ENCODE results near the gene GPR161. TPM values are rescaled to one million over a fixed set of nuclear protein-coding genes. Genes with fewer than 3 reads are reported as not detected.

Gene GPR161
- total and polyA plus RNA-seq, 2 donors from 2014 or later = 1.4 to 4.2 TPM

GRCh38 chr1:168112673-168113305 is 23.9 kb downstream of the GPR161 start:
- H3K4me1 ChIP-seq (ENCODE audit: control insufficient read depth in 2 of 3, insufficient read depth in 2 of 3, low read depth in 1 of 3, low read length in 3 of 3) = no peaks in the 10 kb centered on the region
- intact Hi-C loops (cut with DNase I) = no loop called here
- H3K36me3 ChIP-seq (ENCODE audit: control insufficient read depth in 2 of 3, insufficient read depth in 3 of 3, low read length in 3 of 3) = no peaks in the 10 kb centered on the region
- no peak overlapping the region for H3K27ac ChIP-seq (ENCODE audit: low read depth in 2 of 2, low read length in 2 of 2)
- H3K9ac ChIP-seq (ENCODE audit: low read length in 3 of 3) = no peak overlapping the region
- no peaks in the 10 kb centered on the region for H3K27me3 ChIP-seq (ENCODE audit: control insufficient read depth, insufficient read depth, low read length)
- H3K4me3 ChIP-seq (ENCODE audit: low read length in 3 of 3) = no peak overlapping the region
- H3K9me3 ChIP-seq (ENCODE audit: control insufficient read depth in 2 of 3, insufficient read depth in 1 of 3, low read length in 3 of 3) = no peaks in the 10 kb centered on the region
- no peak for DNase-seq
- no peak for FAIRE-seq
- TF ChIP-seq, protein P1, sequence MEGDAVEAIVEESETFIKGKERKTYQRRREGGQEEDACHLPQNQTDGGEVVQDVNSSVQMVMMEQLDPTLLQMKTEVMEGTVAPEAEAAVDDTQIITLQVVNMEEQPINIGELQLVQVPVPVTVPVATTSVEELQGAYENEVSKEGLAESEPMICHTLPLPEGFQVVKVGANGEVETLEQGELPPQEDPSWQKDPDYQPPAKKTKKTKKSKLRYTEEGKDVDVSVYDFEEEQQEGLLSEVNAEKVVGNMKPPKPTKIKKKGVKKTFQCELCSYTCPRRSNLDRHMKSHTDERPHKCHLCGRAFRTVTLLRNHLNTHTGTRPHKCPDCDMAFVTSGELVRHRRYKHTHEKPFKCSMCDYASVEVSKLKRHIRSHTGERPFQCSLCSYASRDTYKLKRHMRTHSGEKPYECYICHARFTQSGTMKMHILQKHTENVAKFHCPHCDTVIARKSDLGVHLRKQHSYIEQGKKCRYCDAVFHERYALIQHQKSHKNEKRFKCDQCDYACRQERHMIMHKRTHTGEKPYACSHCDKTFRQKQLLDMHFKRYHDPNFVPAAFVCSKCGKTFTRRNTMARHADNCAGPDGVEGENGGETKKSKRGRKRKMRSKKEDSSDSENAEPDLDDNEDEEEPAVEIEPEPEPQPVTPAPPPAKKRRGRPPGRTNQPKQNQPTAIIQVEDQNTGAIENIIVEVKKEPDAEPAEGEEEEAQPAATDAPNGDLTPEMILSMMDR (IDR thresholded peaks at IDR 0.05; ENCODE audit: borderline replicate concordance, extremely low read depth, insufficient read depth) = no peak

- intact Hi-C loops (cut with DNase I) = no loop called here
Observed at GRCh38 chr1:168110896-168111545, 25.7 kb downstream of the GPR161 start.

DNA sequence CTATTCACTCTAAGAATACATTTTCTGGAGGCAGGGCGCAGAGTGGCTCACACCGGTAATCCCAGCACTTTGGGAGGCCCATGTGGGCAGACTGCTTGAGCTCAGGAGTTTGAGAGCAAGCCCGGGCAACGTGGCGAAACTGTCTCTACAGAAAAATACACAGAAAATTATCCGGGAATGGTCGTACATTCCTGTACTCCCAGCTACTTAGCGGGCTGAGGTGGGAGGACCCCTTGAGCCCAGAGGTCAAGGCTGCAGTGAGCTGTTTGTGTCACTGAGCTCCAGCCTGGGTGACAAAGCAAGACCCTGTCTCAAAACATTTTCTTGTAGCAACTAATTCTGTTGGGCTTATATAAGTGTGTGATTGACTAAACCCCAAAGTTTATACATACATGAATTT is 30.5 kb downstream of the GPR161 start:
- TF ChIP-seq, protein P1 (IDR thresholded peaks at IDR 0.05; ENCODE audit: borderline replicate concordance, extremely low read depth, insufficient read depth) = no peak
- Histone ChIP-seq H3K4me1 (ENCODE audit: control insufficient read depth in 2 of 3, insufficient read depth in 2 of 3, low read depth in 1 of 3, low read length in 3 of 3) (no peaks in the 10 kb centered on the region), H3K4me3 (ENCODE audit: low read length in 3 of 3) (no peak overlapping the region), H3K9ac (ENCODE audit: low read length in 3 of 3) (no peak overlapping the region), H3K36me3 (ENCODE audit: control insufficient read depth in 2 of 3, insufficient read depth in 3 of 3, low read length in 3 of 3) (no peaks in the 10 kb centered on the region), H3K9me3 (ENCODE audit: control insufficient read depth in 2 of 3, insufficient read depth in 1 of 3, low read length in 3 of 3) (no peaks in the 10 kb centered on the region), H3K27me3 (ENCODE audit: control insufficient read depth, insufficient read depth, low read length) (no peaks in the 10 kb centered on the region), H3K27ac (ENCODE audit: low read depth in 2 of 2, low read length in 2 of 2) (no peak overlapping the region)
- intact Hi-C loops (cut with DNase I) = no loop called here
- no peak for FAIRE-seq
- DNase-seq = no peak

More at GRCh38 chr1:168110896-168111545, 25.7 kb downstream of the GPR161 start:
- H3K27me3 ChIP-seq (ENCODE audit: control insufficient read depth, insufficient read depth, low read length) = no peaks in the 10 kb centered on the region
- DNase-seq (no peak), FAIRE-seq (no peak)
- TF ChIP-seq, protein P1 (IDR thresholded peaks at IDR 0.05; ENCODE audit: borderline replicate concordance, extremely low read depth, insufficient read depth) = no peak
- H3K4me3 ChIP-seq (ENCODE audit: low read length in 3 of 3) = no peak overlapping the region
- H3K27ac ChIP-seq (ENCODE audit: low read depth in 2 of 2, low read length in 2 of 2) = no peak overlapping the region
- no peaks in the 10 kb centered on the region for H3K9me3 ChIP-seq (ENCODE audit: control insufficient read depth in 2 of 3, insufficient read depth in 1 of 3, low read length in 3 of 3)
- H3K4me1 ChIP-seq (ENCODE audit: control insufficient read depth in 2 of 3, insufficient read depth in 2 of 3, low read depth in 1 of 3, low read length in 3 of 3) = no peaks in the 10 kb centered on the region
- H3K36me3 ChIP-seq (ENCODE audit: control insufficient read depth in 2 of 3, insufficient read depth in 3 of 3, low read length in 3 of 3) = no peaks in the 10 kb centered on the region
- no peak overlapping the region for H3K9ac ChIP-seq (ENCODE audit: low read length in 3 of 3)
